HFFc6 (cell line): Measurements from ENCODE around the gene UFC1. TPM values are rescaled to one million over a fixed set of nuclear protein-coding genes. Genes with fewer than 3 reads are reported as not detected.

Experiments
- DNase-seq: peaks from one replicate; pipeline ENCODE4 v3.0.0-alpha.2; 2018
- H3K27ac Mint-ChIP-seq: 2 replicates; pipeline ENCODE4 v1.8.0; 2020; ENCODE audit warnings: mild to moderate bottlenecking, mixed read lengths
- H3K27me3 Mint-ChIP-seq: 2 replicates; pipeline ENCODE4 v1.8.0; 2021; ENCODE audit warnings: mild to moderate bottlenecking, moderate library complexity, mixed read lengths; ENCODE audit not compliant: insufficient read depth
- H3K36me3 Mint-ChIP-seq: 2 replicates; pipeline ENCODE4 v1.8.0; 2021; ENCODE audit warnings: low read depth, mixed read lengths
- H3K4me1 Mint-ChIP-seq: 2 replicates; pipeline ENCODE4 v1.8.0; 2020; ENCODE audit warnings: low read depth, mixed read lengths
- H3K4me3 Mint-ChIP-seq: 2 replicates; pipeline ENCODE4 v1.8.0; 2020; ENCODE audit warnings: mild to moderate bottlenecking, moderate library complexity, mixed read lengths
- H3K9me3 Mint-ChIP-seq: 2 replicates; pipeline ENCODE4 v1.8.0; 2020; ENCODE audit warnings: mild to moderate bottlenecking, mixed read lengths
- total RNA-seq, 6 experiments: library from RNA; stranded (reverse); fragmentation: NEBNext Ultra II Directional; extraction: Animal tissue kit (Norgen Biotek cat#: 25700); gene quantifications; 2 replicates in 1 of 6; 3 replicates in 5 of 6; pipeline ENCODE4 v1.2.3, GENCODE V29; 2021
- TF ChIP-seq, protein P1 (sequence below): fragments of 200-600 bp; sonication (generic); IDR thresholded peaks from 2 replicates; pipeline ENCODE4 v1.5.0; 2021; ENCODE audit warnings: antibody characterized with exemption, mild to moderate bottlenecking

Gene UFC1
- total RNA-seq, 6 experiments from 2014 or later = 83.8 to 92.6 (median 85.1) TPM

DNA sequence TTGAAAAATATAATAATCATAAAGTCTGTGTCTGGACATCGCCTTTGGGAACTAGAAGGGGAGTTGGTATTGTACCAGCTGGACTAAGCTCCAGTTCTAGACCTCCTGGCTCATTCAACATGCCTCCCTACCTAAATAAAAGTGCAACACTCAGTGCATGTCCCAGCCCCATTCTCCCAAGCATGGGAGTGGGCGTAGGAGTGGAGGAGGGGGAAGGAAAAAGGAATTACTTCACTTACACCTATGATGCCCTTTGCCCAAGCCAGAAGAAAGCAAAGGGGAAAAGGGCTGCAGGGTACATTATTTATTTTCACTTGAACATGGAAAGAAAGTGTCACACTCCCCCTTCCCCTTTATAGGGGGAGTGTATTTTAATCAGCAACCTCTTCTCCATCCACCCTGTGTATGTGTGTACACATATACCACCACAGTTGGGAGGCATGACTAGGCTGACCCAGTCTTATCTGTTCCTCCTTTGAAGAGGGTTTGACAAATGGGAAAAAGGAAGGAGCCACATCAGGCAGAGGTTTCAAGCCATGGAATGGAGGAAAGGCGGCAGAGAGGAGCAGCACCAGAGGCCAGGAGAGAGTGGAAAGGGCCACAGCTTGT, 32.6 kb upstream of the UFC1 start:
- H3K27ac Mint-ChIP-seq = peak overlapping the region; percentile 30; the same call in 1 of the 2 replicates
- no peaks in the 10 kb centered on the region; the same call in 1 of the 2 replicates for H3K27me3 Mint-ChIP-seq
- H3K9me3 Mint-ChIP-seq = no peaks in the 10 kb centered on the region
- no peak for DNase-seq
- H3K4me1 Mint-ChIP-seq = peaks cover 39% of the 10 kb centered on the region
- TF ChIP-seq, protein P1, sequence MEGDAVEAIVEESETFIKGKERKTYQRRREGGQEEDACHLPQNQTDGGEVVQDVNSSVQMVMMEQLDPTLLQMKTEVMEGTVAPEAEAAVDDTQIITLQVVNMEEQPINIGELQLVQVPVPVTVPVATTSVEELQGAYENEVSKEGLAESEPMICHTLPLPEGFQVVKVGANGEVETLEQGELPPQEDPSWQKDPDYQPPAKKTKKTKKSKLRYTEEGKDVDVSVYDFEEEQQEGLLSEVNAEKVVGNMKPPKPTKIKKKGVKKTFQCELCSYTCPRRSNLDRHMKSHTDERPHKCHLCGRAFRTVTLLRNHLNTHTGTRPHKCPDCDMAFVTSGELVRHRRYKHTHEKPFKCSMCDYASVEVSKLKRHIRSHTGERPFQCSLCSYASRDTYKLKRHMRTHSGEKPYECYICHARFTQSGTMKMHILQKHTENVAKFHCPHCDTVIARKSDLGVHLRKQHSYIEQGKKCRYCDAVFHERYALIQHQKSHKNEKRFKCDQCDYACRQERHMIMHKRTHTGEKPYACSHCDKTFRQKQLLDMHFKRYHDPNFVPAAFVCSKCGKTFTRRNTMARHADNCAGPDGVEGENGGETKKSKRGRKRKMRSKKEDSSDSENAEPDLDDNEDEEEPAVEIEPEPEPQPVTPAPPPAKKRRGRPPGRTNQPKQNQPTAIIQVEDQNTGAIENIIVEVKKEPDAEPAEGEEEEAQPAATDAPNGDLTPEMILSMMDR = no peak
- H3K4me3 Mint-ChIP-seq = no peak overlapping the region
- H3K36me3 Mint-ChIP-seq = peaks cover 25% of the 10 kb centered on the region

DNA sequence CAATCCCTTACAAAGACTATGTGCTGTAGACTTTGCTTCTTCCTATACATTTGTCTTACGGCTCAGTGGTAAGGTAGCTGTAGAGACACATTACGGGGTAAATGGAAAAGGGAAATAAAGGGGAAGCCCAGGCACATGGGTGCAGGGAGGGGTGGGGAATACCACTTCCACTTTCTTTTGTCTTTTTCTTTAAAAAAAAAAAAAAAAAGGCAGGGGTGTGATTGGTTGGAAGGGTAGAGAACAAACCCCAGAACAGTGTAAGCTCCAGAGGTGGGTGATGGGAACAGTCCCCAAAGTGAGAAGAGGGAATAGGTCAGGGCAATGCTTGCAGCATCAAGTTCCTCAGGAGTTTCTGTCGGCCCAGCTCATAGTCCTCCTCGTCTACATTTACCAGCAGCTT, 31.9 kb upstream of the UFC1 start:
- Mint-ChIP-seq H3K27me3 (no peaks in the 10 kb centered on the region; the same call in 1 of the 2 replicates), H3K9me3 (no peaks in the 10 kb centered on the region), H3K4me3 (no peak overlapping the region), H3K36me3 (peaks cover 32% of the 10 kb centered on the region), H3K27ac (no peak overlapping the region), H3K4me1 (peaks cover 38% of the 10 kb centered on the region)
- no peak for DNase-seq
- TF ChIP-seq, protein P1 = no peak

DNA sequence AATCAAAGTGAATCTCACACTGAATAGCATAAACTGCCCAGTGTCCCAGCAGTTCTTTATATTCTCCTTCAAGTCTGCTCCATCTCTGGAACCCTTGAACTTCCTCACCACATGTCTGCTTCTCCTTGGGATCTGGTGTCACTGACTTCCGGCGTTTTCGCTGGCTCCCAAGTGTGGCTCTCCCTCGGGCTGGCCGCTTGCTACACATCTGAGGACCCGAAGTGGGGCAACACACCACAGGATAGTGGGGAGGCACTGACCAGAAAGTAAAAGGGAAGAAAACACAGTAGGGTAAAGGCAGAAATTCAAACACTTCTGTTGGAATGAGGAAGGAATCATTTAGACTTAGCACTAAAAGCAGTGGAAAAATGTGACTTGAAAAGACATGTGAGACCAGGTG, 30.8 kb upstream of the UFC1 start:
- no peaks in the 10 kb centered on the region; the same call in 1 of the 2 replicates for H3K27me3 Mint-ChIP-seq
- no peak overlapping the region for H3K4me3 Mint-ChIP-seq
- TF ChIP-seq, protein P1 = no peak
- no peak for DNase-seq
- H3K27ac Mint-ChIP-seq = no peak overlapping the region
- H3K4me1 Mint-ChIP-seq = peaks cover 42% of the 10 kb centered on the region
- H3K36me3 Mint-ChIP-seq = peaks cover 36% of the 10 kb centered on the region
- no peaks in the 10 kb centered on the region for H3K9me3 Mint-ChIP-seq

DNA sequence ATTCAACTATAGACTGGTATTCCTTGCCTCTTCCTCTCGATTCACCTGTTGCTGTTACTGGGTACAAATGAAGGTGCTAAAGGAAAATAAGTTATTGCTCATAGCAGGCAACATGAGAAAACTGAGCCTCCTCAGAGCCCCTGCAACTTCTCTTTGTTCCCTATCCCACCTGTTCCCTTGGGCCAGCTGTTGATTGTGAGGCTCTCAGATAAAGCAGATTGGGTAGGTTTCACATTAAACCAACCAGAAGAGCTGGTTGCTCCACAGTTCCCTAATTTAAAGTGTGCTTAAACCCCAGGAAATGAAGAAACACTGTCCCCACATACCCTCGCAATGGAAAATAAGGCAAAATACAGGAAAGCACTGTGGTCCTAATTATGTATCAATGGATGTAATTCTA, 26.1 kb upstream of the UFC1 start:
- no peak overlapping the region for H3K4me3 Mint-ChIP-seq
- DNase-seq = no peak
- peaks cover 52% of the 10 kb centered on the region for H3K36me3 Mint-ChIP-seq
- no peaks in the 10 kb centered on the region for H3K9me3 Mint-ChIP-seq
- H3K4me1 Mint-ChIP-seq = peaks cover 40% of the 10 kb centered on the region
- TF ChIP-seq, protein P1 = no peak
- H3K27ac Mint-ChIP-seq = no peak overlapping the region
- H3K27me3 Mint-ChIP-seq = 0 out of 2 replicates have a peak, but pooled peaks cover 1% of the 10 kb centered on the region

DNA sequence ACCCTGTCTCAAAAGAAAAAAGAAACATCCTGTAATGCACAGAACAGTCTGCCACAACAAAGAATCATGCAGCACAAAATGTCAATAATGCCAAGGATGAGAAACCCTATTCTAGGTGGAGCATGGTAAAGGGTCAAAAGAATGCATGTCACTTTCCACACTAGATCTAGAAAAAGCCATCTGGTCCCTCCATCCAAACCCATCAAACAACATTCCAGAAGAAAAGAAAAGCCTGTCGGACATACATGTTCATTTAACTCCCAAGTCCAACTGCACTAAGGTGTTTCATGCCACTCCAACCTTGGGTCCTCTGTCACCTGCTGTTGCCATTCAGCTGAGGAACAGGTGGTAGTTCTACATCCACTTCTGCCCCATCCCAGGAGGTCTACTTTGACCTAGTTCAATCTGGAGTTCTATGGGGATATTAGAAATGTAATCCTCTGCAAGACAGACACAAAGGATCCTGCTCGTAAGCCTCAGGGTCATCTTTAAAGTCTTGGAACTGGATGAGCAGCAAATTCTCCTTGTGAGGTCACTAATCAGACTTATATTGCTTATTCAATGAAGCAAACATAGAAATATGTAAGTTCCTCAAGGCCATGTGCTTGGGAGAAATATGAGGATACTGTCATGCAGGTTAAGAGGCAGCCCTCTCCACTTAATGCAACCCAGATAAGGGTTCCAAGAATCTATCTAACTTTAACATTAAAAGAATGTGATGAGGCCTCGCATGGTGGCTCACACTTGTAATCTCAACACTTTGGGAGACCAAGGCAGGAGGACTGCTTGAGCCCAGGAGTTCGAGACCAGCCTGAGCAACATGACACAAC, 25.0 kb upstream of the UFC1 start:
- DNase-seq = no peak
- TF ChIP-seq, protein P1 = no peak

More for the DNA sequence above, 25.0 kb upstream of the UFC1 start:
- peaks cover 52% of the 10 kb centered on the region for H3K36me3 Mint-ChIP-seq
- no peak overlapping the region for H3K27ac Mint-ChIP-seq
- 0 out of 2 replicates have a peak, but pooled peaks cover 1% of the 10 kb centered on the region for H3K27me3 Mint-ChIP-seq
- peaks cover 40% of the 10 kb centered on the region for H3K4me1 Mint-ChIP-seq
- H3K9me3 Mint-ChIP-seq = no peaks in the 10 kb centered on the region
- H3K4me3 Mint-ChIP-seq = no peak overlapping the region
